ENCODE data around the gene OMD. TPM values are rescaled to one million over a fixed set of nuclear protein-coding genes. Genes with fewer than 3 reads are reported as not detected.

Gene OMD
- total RNA-seq, 1 donor: 0.36 TPM

- H4K20me1 ChIP-seq (ENCODE audit: insufficient read depth, low read length): no peaks in the 10 kb centered on the region
- peaks cover 11% of the 10 kb centered on the region for H3K4me1 ChIP-seq (ENCODE audit: insufficient read depth, low read length)
- DNase-seq (ENCODE audit: insufficient read length, low spot score, missing footprints): no peak
- no peaks in the 10 kb centered on the region for H3K27me3 ChIP-seq (ENCODE audit: insufficient read depth, low read length)
- H3K27ac ChIP-seq (ENCODE audit: low read depth, low read length): no peak overlapping the region
- no peak overlapping the region for H3K4me3 ChIP-seq (ENCODE audit: insufficient read depth, low read length)
- no peaks in the 10 kb centered on the region for H3K79me2 ChIP-seq (ENCODE audit: insufficient read depth, low read length)
- TF ChIP-seq CTCF (IDR thresholded peaks at IDR 0.05; ENCODE audit: extremely low read depth, low read depth, low read length): no peak
- no peaks in the 10 kb centered on the region for H3K9me3 ChIP-seq (ENCODE audit: low read depth, low read length)
- no peaks in the 10 kb centered on the region for H3K36me3 ChIP-seq (ENCODE audit: insufficient read depth, low read length)
- no peak overlapping the region for H2AFZ ChIP-seq (ENCODE audit: low read length)
- no peak overlapping the region for H3K4me2 ChIP-seq (ENCODE audit: insufficient read depth, low read length)
Measured at GRCh38 chr9:92407818-92408217, 16.5 kb downstream of the OMD start.

- no peak overlapping the region for H3K27ac ChIP-seq (ENCODE audit: low read depth, low read length)
- no peaks in the 10 kb centered on the region for H3K36me3 ChIP-seq (ENCODE audit: insufficient read depth, low read length)
- DNase-seq (ENCODE audit: insufficient read length, low spot score, missing footprints): no peak
- H2AFZ ChIP-seq (ENCODE audit: low read length): peak overlapping the region; percentile 49
- no peaks in the 10 kb centered on the region for H4K20me1 ChIP-seq (ENCODE audit: insufficient read depth, low read length)
- no peaks in the 10 kb centered on the region for H3K27me3 ChIP-seq (ENCODE audit: insufficient read depth, low read length)
- no peaks in the 10 kb centered on the region for H3K9me3 ChIP-seq (ENCODE audit: low read depth, low read length)
- no peak for TF ChIP-seq CTCF (IDR thresholded peaks at IDR 0.05; ENCODE audit: extremely low read depth, low read depth, low read length)
- H3K4me2 ChIP-seq (ENCODE audit: insufficient read depth, low read length): peak overlapping the region; percentile 12
- peaks cover 11% of the 10 kb centered on the region for H3K4me1 ChIP-seq (ENCODE audit: insufficient read depth, low read length)
- H3K4me3 ChIP-seq (ENCODE audit: insufficient read depth, low read length): no peak overlapping the region
- no peaks in the 10 kb centered on the region for H3K79me2 ChIP-seq (ENCODE audit: insufficient read depth, low read length)
Measured at GRCh38 chr9:92406477-92406876, 17.8 kb downstream of the OMD start.

- H4K20me1 ChIP-seq (ENCODE audit: insufficient read depth, low read length): no peaks in the 10 kb centered on the region
- no peaks in the 10 kb centered on the region for H3K36me3 ChIP-seq (ENCODE audit: insufficient read depth, low read length)
Measured at GRCh38 chr9:92405818-92406217, 18.5 kb downstream of the OMD start.

More at GRCh38 chr9:92405818-92406217, 18.5 kb downstream of the OMD start:
- Histone ChIP-seq H3K4me3 (ENCODE audit: insufficient read depth, low read length) (no peak overlapping the region), H3K79me2 (ENCODE audit: insufficient read depth, low read length) (no peaks in the 10 kb centered on the region), H3K9me3 (ENCODE audit: low read depth, low read length) (no peaks in the 10 kb centered on the region), H3K4me2 (ENCODE audit: insufficient read depth, low read length) (no peak overlapping the region), H3K27me3 (ENCODE audit: insufficient read depth, low read length) (no peaks in the 10 kb centered on the region), H3K27ac (ENCODE audit: low read depth, low read length) (no peak overlapping the region), H2AFZ (ENCODE audit: low read length) (no peak overlapping the region), H3K4me1 (ENCODE audit: insufficient read depth, low read length) (peaks cover 11% of the 10 kb centered on the region)
- TF ChIP-seq CTCF (IDR thresholded peaks at IDR 0.05; ENCODE audit: extremely low read depth, low read depth, low read length): no peak
- DNase-seq (ENCODE audit: insufficient read length, low spot score, missing footprints): no peak
